ENCODE measurements around the gene SKAP2.

- TF ChIP-seq POLR2A (IDR thresholded peaks at IDR 0.05; ENCODE audit: low read depth, low read length) (no peak), POLR2AphosphoS5 (IDR thresholded peaks at IDR 0.05; ENCODE audit: low read depth, low read length) (no peak)
Measured at GRCh38 chr7:26865094-26865388, 651 bp upstream of the SKAP2 start.
